ENCODE measurements around the gene TUBGCP2.

- no peak for TF ChIP-seq ZKSCAN1 (IDR thresholded peaks at IDR 0.05; ENCODE audit: low read depth, low read length)
- TF ChIP-seq, protein P1, sequence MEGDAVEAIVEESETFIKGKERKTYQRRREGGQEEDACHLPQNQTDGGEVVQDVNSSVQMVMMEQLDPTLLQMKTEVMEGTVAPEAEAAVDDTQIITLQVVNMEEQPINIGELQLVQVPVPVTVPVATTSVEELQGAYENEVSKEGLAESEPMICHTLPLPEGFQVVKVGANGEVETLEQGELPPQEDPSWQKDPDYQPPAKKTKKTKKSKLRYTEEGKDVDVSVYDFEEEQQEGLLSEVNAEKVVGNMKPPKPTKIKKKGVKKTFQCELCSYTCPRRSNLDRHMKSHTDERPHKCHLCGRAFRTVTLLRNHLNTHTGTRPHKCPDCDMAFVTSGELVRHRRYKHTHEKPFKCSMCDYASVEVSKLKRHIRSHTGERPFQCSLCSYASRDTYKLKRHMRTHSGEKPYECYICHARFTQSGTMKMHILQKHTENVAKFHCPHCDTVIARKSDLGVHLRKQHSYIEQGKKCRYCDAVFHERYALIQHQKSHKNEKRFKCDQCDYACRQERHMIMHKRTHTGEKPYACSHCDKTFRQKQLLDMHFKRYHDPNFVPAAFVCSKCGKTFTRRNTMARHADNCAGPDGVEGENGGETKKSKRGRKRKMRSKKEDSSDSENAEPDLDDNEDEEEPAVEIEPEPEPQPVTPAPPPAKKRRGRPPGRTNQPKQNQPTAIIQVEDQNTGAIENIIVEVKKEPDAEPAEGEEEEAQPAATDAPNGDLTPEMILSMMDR (IDR thresholded peaks at IDR 0.05 in 2 of 3, conservative IDR thresholded peaks at IDR 0.05 in 1 of 3; ENCODE audit: insufficient read depth in 2 of 3, low read depth in 1 of 3, low read length in 3 of 3): no peak
- TF ChIP-seq SIRT6 (IDR thresholded peaks at IDR 0.05; ENCODE audit: low read depth, low read length): no peak
- no peak for TF ChIP-seq POLR2AphosphoS5 (IDR thresholded peaks at IDR 0.05; ENCODE audit: control insufficient read depth, insufficient read depth, low read depth, low read length)
- TF ChIP-seq GATA2 (CRISPR knock-in tag; IDR thresholded peaks at IDR 0.05): no peak
Measured at GRCh38 chr10:133355991-133356390, 47.3 kb upstream of the TUBGCP2 start.
